Tibial nerve (tissue), 4 donors: ENCODE measurements around the gene SLC9A1. TPM values are rescaled to one million over a fixed set of nuclear protein-coding genes. Genes with fewer than 3 reads are reported as not detected.

Source experiments
- total RNA-seq, 4 donors: library from RNA; depleted of rRNA; stranded (reverse); fragments of >200 nt; gene quantifications; one replicate each; pipeline ENCODE4 v1.1.0, GENCODE V29; 2016

SLC9A1 gene
- total RNA-seq, 4 donors from 2014 or later, result 5.9 to 21.9 (median 7.8) TPM

Other genes with a start within 250 kb of the SLC9A1 start
- not detected for gene NR0B2, start 241.2 kb downstream of the SLC9A1 start, total RNA-seq
- gene NUDC, start 233.4 kb downstream of the SLC9A1 start, total RNA-seq, result 10 to 100 TPM; 47.9 to 60.9 (median 57.0) TPM
- not detected for gene KDF1, start 194.7 kb downstream of the SLC9A1 start, total RNA-seq
- 10 to 100 TPM; 15.0 to 55.7 (median 52.4) TPM for gene TRNP1, start 161.4 kb downstream of the SLC9A1 start, total RNA-seq
- 10 to 100 TPM; 11.7 to 36.3 (median 27.4) TPM for gene TENT5B, start 142.3 kb downstream of the SLC9A1 start, total RNA-seq
- 10 to 100 TPM; 33.0 to 51.0 (median 38.4) TPM for gene WDTC1, start 79.5 kb upstream of the SLC9A1 start, total RNA-seq
- gene TMEM222, start 167.0 kb upstream of the SLC9A1 start, total RNA-seq, result 10 to 100 TPM; 21.4 to 35.4 (median 27.5) TPM
- gene SYTL1, start 186.9 kb upstream of the SLC9A1 start, total RNA-seq, result 1 to 10 TPM; 1.2 to 2.7 (median 1.7) TPM
- gene MAP3K6, start 211.8 kb upstream of the SLC9A1 start, total RNA-seq, result 100 to 1,000 TPM in 2 of 4 donors, 10 to 100 TPM in 2; 82.2 to 122 (median 101) TPM
- gene FCN3, start 219.7 kb upstream of the SLC9A1 start, total RNA-seq, result 1 to 10 TPM in 3 of 4 donors, not detected in 1; 2.5 to 8.7 (median 3.7) TPM
- gene CD164L2, start 228.2 kb upstream of the SLC9A1 start, total RNA-seq, result not detected
- gene GPR3, start 237.5 kb upstream of the SLC9A1 start, total RNA-seq, result not detected